KBM-7 (cell line): ENCODE data around the gene BHMT.
"Not testable (repeated sequence)": the region's sequence is repeated elsewhere in the genome, so short reads cannot be mapped to it uniquely, and the experiment has no call there.

ENCODE experiments used
- DNase-seq: peaks from one replicate; pipeline ENCODE4 v3.0.0-alpha.2; 2015
- in situ Hi-C: fragments of 300-500 bp; cut with MboI; formaldehyde crosslinking; loops from 2 replicates; pipeline ENCODE4 v1.14.3; 2020; ENCODE audit warnings: low sequenced_read_pairs, low pct_unique_long_range_greater_than_20kb, mixed read lengths

The BHMT gene

GRCh38 chr5:79151942-79152671, 40.5 kb downstream of the BHMT start:
- DNase-seq, result no peak
- in situ Hi-C loops, result no loop called here

- peak; percentile 54 for DNase-seq
- in situ Hi-C loops, result no loop called here
These were observed 45.7 kb downstream of the BHMT start for GRCh38 chr5:79157305-79157704.

- DNase-seq, in situ Hi-C loops: not testable (repeated sequence)
These were observed 50.0 kb downstream of the BHMT start for GRCh38 chr5:79161647-79162046.

- in situ Hi-C loops, result no loop called here
- no peak for DNase-seq
These were observed 56.4 kb downstream of the BHMT start for GRCh38 chr5:79168031-79168430.

- in situ Hi-C loops, result no loop called here
- DNase-seq, result no peak
These were observed 59.1 kb downstream of the BHMT start for GRCh38 chr5:79170661-79171060.

- no peak for DNase-seq
- in situ Hi-C loops, result no loop called here
These were observed 60.1 kb downstream of the BHMT start for GRCh38 chr5:79171635-79172245.

- in situ Hi-C loops, result no loop called here
- no peak for DNase-seq
These were observed 60.7 kb downstream of the BHMT start for GRCh38 chr5:79172269-79172668.

GRCh38 chr5:79173626-79174025, 62.0 kb downstream of the BHMT start:
- no peak for DNase-seq
- in situ Hi-C loops, result no loop called here

- DNase-seq, in situ Hi-C loops: not testable (repeated sequence)
These were observed 68.8 kb downstream of the BHMT start for GRCh38 chr5:79180449-79180848.

- in situ Hi-C loops, result no loop called here
These were observed 69.9 kb downstream of the BHMT start for GRCh38 chr5:79181419-79182022.

More at GRCh38 chr5:79181419-79182022, 69.9 kb downstream of the BHMT start:
- DNase-seq, result peak; percentile 46
